Vagina (tissue), 2 donors: ENCODE results near the gene POR.

Experiments used
- CTCF ChIP-seq, 3 experiments: fragments of 450-650 bp in 2 of 3; fragments of 200-600 bp in 1 of 3; sonication (generic) in 1 of 3; IDR thresholded peaks; one replicate each; pipeline ENCODE4 v1.5.1; 2017 to 2019; ENCODE audit warnings: antibody characterized with exemption in 3 of 3, mild to moderate bottlenecking in 2 of 3, moderate library complexity in 2 of 3
- POLR2A ChIP-seq, 2 donors: fragments of 450-650 bp; IDR thresholded peaks; one replicate each; pipeline ENCODE4 v1.6.1; 2017; ENCODE audit warnings: antibody characterized with exemption in 2 of 2, mild to moderate bottlenecking in 2 of 2, moderate library complexity in 2 of 2
- POLR2AphosphoS5 ChIP-seq, 2 donors: sonication (generic); formaldehyde crosslinking; IDR thresholded peaks; one replicate each; pipeline ENCODE4 v1.9.0; 2017; ENCODE audit warnings: antibody characterized with exemption in 2 of 2, mild to moderate bottlenecking in 2 of 2, low read depth in 1 of 2; ENCODE audit not compliant: insufficient read depth in 1 of 2

GRCh38 chr7:75943864-75944263 is 28.9 kb downstream of the POR start:
- no peak for TF ChIP-seq CTCF (IDR thresholded peaks at IDR 0.05)
- TF ChIP-seq POLR2A (IDR thresholded peaks at IDR 0.05): no peak
- TF ChIP-seq POLR2AphosphoS5 (IDR thresholded peaks at IDR 0.05; ENCODE audit: insufficient read depth in 1 of 2, low read depth in 1 of 2): peak in 1 of 2 donors; percentile 71
